ENCODE data around the gene C3orf20. TPM values are rescaled to one million over a fixed set of nuclear protein-coding genes. Genes with fewer than 3 reads are reported as not detected.
A peak's percentile ranks its signal among the peaks of the same experiment; 100 is the strongest.
"Not testable (repeated sequence)": the region's sequence is repeated elsewhere in the genome, so short reads cannot be mapped to it uniquely, and the experiment has no call there.

The C3orf20 gene
- total RNA-seq, 1 donor from 2014 or later: not detected

DNA sequence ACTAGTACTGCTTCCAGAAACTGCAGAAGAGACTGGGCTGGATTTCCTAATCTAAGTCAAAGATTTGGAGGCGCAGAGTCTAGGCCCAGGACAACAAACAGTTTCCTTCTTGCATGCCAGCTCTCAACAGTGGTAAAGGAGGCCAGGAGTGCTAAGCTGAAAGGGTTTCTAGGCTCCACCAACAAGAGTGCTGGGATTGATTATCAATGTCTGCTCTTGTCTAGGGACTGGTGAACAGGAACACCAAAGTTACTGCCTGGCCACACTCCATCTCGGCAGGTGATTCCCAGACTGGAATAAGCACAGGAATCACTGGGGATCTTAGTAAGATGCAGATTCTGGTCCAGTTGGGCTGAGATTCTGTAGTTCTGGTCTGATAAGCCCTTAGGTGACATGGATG is 121.1 kb downstream of the C3orf20 start:
- peak; percentile 22 for DNase-seq (ENCODE audit: low spot score)

DNA sequence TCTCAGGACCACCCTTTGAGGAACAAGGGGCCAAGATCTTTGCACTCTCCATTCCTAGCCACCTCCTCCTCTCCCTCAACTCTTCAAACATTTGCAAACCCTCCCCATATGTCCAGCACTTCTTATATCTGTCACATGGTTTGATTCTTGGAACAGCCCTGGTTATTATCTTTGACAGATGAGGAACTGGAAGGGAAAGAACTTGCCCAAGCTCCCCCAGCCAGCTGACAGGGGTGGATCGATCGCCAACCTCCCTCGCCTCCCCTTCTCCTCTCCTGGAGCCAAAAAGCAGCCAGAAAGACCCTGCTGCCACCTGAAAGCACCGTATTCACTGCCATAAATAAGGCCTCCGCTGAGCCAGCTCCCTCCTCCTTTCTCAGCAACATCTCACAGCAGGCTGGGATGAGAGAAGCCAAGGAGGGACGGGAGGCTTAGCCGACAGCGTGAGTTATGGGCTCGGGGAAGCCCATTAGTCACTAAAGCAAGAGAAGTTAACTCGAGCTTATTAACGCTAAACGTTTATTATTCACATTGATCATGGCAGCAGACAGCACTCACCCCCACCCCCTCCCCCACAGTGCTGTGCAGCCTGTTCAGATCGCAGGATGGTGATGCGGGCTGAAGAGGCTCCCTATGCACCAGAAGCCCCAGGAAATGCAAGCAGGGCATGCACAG is 121.6 kb downstream of the C3orf20 start:
- peak; percentile 64 for DNase-seq (ENCODE audit: low spot score)

DNA sequence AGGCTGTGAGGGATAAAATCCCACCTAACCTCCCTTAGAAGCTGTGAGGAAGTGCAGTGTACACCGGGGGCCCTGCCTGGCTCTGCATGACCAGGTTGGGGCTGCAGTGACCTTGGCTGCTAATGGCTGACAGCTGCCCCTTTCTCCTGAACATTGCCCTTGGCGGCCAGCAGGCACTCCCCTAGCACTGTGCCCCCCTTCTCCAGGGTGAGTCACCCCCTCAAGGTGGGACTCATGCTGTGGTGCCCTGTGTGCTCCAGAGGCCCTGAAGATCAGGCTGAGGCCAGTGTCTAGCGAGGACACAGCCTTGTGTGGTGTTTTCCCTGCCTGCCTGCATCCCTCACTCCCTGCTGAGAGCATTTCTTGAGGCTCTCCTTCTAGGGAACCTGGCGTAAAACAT is 122.8 kb downstream of the C3orf20 start:
- DNase-seq (ENCODE audit: low spot score): no peak

DNA sequence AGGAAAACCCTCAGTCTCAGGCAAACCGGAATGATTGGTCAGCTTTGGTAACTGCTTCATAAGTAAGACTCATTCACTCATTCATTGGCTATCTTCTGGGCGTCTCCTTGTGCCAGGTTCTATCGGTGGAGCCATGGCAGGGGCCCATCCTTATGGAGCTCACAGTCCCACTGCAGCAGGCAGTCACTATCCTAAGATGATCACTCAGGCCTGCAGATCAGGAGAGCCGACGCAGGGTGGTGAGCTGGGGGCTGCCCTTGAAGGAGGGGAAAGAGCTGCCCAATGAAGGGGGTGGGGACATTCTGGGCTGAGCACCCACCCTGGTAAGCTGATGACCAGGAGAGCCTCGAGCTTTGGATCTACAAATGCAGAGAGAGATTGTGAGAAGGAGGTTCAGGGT is 123.3 kb downstream of the C3orf20 start:
- no peak for DNase-seq (ENCODE audit: low spot score)

DNA sequence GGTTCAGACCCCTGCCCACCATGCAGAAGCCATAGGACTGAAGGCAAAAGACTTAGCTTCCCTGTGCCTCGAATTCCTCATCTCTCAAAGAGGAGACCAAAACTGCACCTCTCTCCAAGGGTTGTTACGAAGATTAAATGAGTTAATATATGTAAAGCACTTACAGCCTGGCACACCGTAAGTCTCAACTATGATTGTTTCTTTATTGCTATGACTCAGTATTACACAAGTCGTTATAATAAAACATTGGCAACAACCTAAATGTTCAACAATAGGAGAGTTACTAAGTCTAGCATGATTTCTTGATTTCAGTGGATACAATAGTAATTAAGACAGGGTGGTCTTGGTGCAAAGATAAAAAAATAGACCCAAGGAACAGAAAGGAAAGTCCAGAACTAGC is 124.2 kb downstream of the C3orf20 start:
- DNase-seq (ENCODE audit: low spot score): no peak

DNA sequence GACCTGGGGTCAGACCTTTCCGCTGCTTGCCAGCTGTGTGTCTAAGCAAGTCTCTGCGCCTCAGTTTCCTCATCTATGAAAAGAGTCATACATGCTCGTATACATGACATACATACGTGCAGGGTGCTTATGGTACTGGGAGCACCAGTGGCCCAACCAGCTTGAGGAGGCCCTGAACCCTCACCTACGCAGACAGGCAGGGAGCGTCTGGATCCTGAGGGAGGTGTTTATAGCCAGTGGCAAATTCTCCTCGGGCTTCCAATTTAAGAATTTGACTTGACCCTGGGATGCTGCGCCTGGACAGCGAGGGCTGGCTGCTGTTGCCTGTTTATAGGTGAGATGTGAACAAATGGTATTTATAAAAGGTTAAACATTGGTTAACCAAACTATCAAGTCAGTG is 126.1 kb downstream of the C3orf20 start:
- DNase-seq (ENCODE audit: low spot score): no peak

DNA sequence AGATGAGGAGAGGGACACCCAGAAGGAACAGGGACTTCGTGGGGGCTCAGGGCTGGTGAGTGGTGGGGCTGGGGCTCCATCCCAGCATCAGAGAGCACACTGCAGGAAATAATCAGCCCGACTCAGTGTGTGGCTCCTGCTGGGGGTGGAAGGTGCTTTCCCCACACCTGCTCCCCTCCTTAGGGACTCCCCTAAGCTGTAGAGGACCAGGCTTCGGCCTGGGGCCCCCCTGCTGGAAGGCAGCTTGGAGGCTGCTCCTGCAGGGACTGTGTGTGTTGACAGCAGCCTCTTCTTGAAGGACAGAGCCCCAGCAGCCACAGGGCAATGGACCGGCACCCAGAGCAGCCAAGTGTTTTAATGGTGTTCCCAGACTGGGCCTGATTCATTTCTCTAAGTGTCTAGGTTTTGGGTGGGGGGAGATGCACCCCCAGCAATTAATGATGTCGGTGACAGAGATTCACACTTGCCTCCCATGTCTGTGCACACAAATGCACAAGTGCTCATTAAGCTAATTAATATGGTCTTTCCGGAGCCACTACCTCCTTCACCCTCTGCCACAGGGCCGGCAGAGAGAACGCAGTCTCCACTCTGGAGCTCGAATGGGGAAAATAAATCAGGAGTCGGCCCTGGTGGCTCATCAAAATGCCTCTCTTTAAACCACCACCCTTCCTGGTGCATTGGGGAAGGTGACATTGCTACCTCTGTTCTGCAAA is 126.9 kb downstream of the C3orf20 start:
- DNase-seq (ENCODE audit: low spot score): no peak

GRCh38 chr3:14802381-14802731 is 127.4 kb downstream of the C3orf20 start:
- no peak for DNase-seq (ENCODE audit: low spot score)

DNA sequence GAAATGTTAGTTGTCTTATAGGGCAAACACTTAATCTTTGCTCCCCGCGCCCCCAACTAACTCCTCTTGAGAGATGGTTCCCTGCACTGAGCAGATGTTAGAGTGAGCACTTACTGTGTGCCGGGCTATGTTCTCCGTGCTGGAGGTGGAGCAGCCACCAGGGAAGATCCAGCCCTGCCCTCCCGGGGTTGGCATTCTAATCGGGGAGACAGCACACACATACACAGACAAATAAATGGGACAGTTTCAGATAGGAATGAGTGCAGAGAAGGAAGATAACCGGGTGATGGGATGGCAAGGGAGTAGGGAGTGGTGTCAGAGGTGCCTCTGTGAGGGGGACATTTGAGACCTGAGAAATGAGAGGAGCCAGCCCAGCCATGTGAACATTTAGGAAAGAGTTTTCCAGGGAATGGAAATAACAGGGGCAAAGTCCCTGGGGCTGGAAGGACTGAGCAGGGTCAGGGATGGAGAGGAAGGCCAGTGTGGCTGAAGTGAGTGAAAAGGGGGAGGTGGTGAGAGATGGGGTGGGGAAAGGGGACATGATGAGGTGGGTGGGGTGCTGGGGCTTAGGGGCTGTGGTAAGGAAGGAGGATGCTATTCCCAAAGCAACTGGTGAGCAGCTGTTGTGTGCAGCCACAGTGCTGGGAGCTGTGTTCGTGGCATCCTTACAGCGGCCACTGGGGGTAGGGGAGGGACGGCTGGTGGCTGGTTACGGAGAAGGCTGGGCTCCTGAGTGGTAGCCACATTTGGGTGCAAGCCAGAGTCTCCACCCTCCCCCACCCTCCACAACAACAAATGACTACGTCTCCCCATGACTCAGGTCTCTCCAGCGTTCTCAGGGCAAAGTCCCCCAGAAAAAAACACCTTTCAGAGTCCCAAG is 128.4 kb downstream of the C3orf20 start:
- DNase-seq (ENCODE audit: low spot score): no peak

- DNase-seq (ENCODE audit: low spot score): peak; percentile 60
Observed at GRCh38 chr3:14803981-14804834, 129.3 kb downstream of the C3orf20 start.

GRCh38 chr3:14804835-14805780 is 130.2 kb downstream of the C3orf20 start:
- no peak for DNase-seq (ENCODE audit: low spot score)

DNA sequence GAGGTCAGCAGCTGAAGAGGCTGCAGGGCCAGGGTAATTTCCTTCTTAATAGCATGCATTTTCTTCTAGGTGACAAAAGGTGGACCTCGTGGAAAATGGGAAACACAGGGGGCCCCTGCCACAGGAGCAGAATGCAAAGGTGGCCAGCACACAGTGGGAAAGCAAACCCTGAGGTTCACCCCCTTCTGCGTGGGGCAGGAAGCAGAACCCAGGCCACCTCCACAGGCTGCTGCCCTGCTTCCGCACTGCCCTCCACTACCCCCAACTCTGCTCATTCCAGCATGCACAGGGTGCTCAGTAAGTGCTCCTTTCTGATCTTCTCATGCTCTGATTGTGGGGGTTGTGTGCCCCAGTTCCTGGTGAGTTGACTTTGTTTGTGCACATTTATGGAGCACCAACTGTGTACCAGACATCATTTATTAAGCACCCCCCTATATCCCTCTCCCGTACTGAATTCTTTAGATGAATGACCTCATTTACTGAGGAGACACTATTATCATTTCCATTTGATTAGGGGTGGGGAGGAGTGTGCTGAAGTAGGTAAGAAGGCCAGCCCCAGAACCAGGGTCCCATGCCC is 131.1 kb downstream of the C3orf20 start:
- no peak for DNase-seq (ENCODE audit: low spot score)

GRCh38 chr3:14806641-14807263 is 131.8 kb downstream of the C3orf20 start:
- DNase-seq (ENCODE audit: low spot score): no peak

GRCh38 chr3:14808025-14808424 is 133.1 kb downstream of the C3orf20 start:
- no peak for DNase-seq (ENCODE audit: low spot score)

DNA sequence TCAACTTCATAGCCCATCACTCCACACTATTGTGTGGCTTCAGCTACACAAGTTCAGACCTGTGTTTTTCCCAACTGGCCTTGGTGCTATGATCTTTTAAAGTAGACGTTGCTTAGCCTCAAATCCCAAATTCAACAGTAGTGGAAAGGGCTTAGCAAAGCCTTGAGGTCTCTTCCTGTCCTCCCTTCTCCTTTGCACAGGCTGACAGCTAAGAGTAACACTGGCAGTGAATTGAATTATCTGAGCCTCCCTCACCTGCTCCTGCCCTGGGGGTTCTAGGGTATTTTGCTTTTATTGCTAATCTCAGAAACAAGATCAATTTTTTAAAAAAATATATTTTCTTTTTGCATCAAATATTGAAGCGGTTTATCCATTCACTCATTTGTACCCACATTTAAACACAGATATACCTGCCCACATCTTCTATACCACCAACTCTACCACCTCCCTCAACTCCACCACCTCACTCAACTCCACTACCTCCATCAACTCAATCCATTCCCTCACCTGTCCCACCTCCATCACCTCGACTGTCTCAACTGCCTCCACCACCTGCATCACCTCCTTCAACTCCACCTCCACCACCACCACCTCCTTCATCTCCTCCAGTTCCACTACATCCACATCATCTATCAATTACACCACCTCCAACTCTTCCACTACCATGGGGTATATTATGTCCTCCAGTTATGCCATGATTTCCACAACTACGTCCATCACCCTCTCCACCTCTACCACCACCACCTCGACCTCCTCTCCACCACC is 133.7 kb downstream of the C3orf20 start:
- DNase-seq (ENCODE audit: low spot score): no peak

GRCh38 chr3:14809611-14810010 is 134.7 kb downstream of the C3orf20 start:
- DNase-seq (ENCODE audit: low spot score): not testable (repeated sequence)

GRCh38 chr3:14810070-14810791 is 135.3 kb downstream of the C3orf20 start:
- peak; percentile 65 for DNase-seq (ENCODE audit: low spot score)

Measured in umbilical cord (tissue), 2 donors.